GM21825 (cell line): ENCODE measurements around the gene C2.
"Not testable (repeated sequence)": the region's sequence is repeated elsewhere in the genome, so short reads cannot be mapped to it uniquely, and the experiment has no call there.

Source experiments
- ATAC-seq: cut with Tn5 transposase; IDR thresholded peaks from one replicate; pipeline ENCODE4 v1.9.1; 2021; ENCODE audit warnings: mild to moderate bottlenecking, moderate library complexity; ENCODE audit not compliant: unreplicated experiment

C2 gene

DNA sequence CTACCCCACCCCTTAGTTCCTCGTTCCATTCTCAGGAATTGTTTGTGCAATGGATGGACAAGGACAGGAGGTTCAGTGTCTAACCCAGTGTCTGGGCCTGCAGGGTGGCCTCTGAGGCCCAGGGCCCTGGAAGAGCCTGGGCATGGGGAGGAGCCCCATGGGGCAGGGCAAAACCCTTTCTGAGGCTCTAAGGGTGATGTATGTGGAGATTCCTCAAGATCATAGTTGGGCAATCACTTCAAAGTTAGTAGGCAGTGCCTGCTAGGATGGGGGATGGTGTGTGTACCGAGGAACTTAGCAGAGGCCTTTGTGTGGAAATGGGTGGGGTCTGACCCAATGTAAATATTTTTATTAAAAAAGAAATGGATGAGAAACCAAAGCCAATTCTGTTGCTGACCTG is 6.7 kb upstream of the C2 start:
- ATAC-seq = no peak

DNA sequence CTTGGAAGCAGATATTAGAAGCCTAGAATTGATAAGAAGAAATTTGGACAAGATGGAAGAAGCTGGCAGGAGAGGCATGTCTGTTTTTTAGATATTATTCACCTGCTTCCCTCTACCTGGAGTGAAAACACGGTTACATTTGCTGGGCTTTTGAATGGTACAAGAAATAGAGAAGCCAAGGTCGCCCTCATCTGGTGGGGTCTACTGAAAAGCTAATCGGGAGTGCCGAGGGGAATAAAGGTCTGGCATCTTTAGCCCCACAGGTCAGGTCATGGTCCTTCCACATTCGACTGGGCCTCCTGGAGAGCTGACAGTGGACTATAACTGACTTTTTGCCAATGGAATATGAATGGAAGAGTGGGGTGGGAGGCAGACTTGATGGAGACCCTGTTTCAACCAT is 4.6 kb upstream of the C2 start:
- no peak for ATAC-seq

DNA sequence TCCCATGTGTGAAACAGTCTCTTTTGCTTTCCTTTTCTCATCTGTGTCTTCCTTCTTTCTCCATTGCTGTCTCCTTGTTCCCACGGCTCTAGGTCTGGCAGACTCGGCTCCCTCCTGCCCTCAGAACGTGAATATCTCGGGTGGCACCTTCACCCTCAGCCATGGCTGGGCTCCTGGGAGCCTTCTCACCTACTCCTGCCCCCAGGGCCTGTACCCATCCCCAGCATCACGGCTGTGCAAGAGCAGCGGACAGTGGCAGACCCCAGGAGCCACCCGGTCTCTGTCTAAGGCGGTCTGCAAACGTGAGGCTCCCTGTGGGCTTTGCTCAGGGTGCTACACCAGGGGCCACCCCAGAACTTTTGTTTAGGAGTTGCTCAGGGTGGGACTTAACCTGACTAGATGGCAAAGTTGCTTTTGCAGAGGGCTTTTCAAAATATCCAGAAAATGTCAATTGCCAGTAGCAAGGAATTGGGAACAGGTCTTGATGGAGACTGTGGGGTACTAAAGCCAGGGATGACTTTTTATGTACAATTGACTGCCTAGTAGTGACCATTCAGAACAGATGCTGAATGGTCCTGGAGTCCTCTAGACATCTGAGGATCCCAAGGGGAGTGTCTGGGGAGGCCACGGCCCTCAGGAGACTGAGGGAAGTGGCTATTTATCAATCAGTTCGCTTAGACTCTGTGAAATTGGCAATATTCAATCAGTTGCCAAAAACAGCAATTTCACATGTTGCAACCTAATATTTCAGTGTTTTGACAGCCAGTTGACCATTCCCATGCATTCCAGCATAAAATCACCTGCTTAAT is 550 bp downstream of the C2 start:
- no peak for ATAC-seq

DNA sequence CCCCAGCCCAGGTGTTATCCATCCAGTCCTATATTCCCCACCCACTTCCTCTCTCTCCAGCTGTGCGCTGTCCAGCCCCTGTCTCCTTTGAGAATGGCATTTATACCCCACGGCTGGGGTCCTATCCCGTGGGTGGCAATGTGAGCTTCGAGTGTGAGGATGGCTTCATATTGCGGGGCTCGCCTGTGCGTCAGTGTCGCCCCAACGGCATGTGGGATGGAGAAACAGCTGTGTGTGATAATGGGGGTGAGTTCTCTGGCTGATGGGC is 1.1 kb downstream of the C2 start:
- ATAC-seq = no peak

DNA sequence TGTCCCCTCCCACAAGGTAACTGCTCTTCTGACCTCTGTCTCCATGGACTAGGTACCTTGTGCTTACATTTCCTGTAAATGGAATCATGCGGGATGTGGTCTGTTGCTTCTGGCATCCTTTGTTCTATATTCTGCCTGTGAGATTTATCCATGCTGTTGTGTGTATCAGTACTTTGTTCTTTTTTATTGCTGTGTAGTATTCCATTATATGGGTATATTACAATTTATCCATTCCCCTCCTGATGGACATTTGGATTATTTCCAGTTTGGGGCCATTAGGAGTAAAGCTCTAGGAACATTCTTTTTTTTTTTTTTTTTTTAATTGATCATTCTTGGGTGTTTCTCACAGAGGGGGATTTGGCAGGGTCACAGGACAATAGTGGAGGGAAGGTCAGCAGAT is 3.4 kb downstream of the C2 start:
- ATAC-seq = no peak

DNA sequence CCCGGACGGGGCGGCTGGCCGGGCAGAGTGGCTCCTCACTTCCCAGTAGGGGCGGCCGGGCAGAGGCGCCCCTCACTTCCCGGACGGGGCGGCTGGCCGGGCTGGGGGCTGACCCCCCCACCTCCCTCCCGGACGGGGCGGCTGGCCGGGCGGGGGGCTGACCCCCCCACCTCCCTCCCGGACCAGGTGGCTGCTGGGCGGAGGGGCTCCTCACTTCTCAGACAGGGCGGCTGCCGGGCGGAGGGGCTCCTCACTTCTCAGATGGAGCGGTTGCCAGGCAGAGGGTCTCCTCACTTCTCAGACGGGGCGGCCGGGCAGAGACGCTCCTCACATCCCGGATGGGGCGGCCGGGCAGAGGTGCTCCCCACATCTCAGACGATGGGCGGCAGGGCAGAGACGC is 4.6 kb downstream of the C2 start:
- not testable (repeated sequence) for ATAC-seq

DNA sequence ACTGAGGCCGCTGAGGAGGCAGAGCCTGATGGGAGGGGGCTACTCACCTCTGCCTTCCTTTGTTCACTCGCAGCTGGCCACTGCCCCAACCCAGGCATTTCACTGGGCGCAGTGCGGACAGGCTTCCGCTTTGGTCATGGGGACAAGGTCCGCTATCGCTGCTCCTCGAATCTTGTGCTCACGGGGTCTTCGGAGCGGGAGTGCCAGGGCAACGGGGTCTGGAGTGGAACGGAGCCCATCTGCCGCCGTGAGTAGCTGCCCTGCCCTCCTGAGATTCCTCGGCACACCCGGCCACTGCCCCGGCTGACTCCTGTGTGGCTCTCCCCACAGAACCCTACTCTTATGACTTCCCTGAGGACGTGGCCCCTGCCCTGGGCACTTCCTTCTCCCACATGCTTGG is 6.0 kb downstream of the C2 start:
- ATAC-seq = no peak

DNA sequence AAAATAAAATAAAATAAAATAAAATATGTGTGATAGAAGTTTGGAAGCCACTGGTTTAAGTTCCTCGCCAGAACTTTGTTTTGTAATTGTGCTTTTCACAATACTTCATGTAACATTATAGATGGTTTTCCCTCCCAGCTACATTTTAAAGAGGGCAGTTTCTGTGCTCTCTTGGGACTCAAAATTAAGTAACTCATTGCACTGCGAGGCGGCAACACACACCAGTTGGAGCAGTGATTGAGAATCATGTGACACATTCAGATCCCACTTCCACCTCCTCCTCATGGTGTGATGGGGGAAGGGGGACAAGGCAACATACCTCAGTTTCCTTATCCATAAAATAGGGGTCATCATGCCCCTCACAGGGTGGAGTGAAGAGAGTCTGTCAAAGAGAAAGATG is 7.5 kb downstream of the C2 start:
- ATAC-seq = no peak

DNA sequence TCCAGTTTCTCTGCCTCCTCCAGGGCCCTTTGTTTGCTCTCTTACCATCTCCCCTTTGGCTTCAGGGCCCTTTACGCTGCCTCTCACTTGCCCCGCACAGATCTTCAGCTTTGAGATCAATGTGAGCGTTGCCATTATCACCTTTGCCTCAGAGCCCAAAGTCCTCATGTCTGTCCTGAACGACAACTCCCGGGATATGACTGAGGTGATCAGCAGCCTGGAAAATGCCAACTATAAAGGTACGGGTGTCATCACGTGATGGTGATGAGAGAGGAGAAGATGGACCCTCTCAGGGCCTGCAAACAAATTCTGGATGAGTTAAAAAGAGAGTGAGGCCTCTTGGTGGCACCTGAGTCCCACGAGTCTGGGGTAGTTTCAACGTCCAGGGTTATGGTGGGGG is 8.3 kb downstream of the C2 start:
- ATAC-seq = no peak

DNA sequence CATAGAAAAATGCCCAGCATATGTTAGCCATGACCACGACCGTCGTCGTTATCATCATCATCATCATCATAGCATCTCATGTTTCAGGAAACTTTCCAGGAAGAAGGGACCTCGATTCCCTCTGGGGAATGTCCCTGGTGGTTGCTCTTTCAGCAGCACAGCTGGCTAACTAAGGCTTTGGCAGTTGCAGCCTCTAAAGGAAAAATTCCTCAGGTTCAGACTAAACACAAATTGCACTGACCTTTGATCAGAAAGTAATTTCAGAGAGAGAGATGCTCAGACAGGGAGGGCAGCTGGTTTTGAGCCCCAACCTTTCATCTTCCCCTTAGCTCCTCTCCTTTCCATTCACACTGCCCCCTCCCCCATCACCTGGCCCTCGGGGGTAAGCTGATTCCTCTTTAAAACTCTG is 12.7 kb downstream of the C2 start:
- ATAC-seq = no peak

DNA sequence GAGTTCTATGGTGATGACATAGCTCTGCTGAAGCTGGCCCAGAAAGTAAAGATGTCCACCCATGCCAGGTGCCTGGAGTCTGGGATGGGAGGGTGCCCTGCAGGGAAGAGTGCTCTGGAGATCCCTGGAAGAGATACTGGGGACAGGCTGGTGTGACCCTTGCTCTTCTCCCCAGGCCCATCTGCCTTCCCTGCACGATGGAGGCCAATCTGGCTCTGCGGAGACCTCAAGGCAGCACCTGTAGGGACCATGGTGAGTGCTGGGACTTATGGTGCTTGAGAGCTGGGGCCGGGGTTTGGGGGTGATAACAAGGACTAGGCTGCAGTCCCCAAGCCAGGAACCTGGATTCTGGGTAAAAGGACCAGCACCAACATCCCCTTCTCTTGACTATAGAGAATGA is 16.2 kb downstream of the C2 start:
- ATAC-seq = no peak

DNA sequence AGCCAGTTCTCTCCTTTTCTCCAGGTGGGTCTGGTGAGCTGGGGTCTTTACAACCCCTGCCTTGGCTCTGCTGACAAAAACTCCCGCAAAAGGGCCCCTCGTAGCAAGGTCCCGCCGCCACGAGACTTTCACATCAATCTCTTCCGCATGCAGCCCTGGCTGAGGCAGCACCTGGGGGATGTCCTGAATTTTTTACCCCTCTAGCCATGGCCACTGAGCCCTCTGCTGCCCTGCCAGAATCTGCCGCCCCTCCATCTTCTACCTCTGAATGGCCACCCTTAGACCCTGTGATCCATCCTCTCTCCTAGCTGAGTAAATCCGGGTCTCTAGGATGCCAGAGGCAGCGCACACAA is 17.6 kb downstream of the C2 start:
- no peak for ATAC-seq

DNA sequence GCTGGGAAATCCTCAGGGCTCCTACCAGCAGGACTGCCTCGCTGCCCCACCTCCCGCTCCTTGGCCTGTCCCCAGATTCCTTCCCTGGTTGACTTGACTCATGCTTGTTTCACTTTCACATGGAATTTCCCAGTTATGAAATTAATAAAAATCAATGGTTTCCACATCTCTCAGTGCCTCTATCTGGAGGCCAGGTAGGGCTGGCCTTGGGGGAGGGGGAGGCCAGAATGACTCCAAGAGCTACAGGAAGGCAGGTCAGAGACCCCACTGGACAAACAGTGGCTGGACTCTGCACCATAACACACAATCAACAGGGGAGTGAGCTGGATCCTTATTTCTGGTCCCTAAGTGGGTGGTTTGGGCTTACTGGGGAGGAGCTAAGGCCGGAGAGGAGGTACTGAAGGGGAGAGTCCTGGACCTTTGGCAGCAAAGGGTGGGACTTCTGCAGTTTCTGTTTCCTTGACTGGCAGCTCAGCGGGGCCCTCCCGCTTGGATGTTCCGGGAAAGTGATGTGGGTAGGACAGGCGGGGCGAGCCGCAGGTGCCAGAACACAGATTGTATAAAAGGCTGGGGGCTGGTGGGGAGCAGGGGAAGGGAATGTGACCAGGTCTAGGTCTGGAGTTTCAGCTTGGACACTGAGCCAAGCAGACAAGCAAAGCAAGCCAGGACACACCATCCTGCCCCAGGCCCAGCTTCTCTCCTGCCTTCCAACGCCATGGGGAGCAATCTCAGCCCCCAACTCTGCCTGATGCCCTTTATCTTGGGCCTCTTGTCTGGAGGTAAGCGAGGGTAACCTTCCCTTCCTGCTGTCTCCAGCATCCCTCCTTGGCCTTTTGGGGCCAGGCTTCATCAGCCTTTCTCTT is 18.2 kb downstream of the C2 start, which contains the start of gene CFB:
Gene CFB (plus strand): TSS at position 589 of the 863 bp plus-strand sequence. CDS start 127 bp downstream, at position 716.
- no peak for ATAC-seq

DNA sequence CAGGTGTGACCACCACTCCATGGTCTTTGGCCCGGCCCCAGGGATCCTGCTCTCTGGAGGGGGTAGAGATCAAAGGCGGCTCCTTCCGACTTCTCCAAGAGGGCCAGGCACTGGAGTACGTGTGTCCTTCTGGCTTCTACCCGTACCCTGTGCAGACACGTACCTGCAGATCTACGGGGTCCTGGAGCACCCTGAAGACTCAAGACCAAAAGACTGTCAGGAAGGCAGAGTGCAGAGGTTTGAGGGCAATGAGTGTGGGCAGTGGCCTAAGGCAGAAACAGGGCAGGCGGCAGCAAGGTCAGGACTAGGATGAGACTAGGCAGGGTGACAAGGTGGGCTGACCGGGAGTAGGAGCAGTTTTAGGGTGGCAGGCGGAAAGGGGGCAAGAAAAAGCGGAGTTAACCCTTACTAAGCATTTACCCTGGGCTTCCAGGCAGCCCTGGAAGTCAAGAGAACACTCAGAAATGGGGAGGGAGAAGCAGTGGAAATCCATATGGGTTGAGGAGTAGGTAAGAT is 18.9 kb downstream of the C2 start:
- ATAC-seq = no peak

DNA sequence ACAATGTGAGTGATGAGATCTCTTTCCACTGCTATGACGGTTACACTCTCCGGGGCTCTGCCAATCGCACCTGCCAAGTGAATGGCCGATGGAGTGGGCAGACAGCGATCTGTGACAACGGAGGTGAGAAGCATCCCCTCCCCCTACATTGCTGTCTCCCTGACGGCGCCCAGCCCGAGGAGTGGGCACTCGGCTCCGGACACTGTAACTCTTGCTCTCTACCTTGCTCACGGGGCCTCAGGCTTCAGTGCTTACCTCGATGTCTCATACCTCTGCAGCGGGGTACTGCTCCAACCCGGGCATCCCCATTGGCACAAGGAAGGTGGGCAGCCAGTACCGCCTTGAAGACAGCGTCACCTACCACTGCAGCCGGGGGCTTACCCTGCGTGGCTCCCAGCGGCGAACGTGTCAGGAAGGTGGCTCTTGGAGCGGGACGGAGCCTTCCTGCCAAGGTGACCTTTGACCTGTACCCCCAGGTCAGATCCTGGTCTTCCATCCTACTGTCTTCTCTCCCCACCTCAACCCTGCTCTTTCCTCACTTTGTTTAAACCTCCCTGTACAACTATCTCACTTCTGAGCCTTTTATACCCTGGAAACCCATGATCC is 19.7 kb downstream of the C2 start:
- ATAC-seq = no peak

DNA sequence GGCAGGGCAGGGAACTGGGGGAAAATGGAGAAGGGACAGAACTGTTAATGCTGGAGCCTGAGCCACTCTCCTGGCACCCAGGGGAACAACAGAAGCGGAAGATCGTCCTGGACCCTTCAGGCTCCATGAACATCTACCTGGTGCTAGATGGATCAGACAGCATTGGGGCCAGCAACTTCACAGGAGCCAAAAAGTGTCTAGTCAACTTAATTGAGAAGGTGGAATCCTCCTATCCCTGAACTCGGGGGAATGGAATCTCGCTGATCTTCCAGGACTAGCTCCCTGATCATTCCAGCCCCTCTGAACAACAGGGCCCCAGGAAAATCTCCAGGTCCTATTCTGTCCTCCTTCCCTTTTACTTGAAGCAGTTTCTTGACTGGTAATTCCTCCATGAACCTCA is 20.3 kb downstream of the C2 start:
- no peak for ATAC-seq

DNA sequence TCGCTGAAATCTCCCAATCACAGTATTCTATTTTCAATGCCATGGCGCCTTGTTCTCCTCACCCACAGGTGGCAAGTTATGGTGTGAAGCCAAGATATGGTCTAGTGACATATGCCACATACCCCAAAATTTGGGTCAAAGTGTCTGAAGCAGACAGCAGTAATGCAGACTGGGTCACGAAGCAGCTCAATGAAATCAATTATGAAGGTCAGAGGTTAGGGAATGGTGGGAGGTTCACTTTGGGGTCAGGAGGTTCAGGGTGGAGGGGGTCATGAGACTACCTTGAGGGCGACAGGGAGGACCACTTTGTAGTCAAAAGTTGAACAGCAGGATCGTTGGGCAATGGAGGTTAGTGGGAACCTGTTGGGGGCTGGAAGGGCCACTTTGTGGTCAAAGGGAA is 20.8 kb downstream of the C2 start:
- no peak for ATAC-seq

DNA sequence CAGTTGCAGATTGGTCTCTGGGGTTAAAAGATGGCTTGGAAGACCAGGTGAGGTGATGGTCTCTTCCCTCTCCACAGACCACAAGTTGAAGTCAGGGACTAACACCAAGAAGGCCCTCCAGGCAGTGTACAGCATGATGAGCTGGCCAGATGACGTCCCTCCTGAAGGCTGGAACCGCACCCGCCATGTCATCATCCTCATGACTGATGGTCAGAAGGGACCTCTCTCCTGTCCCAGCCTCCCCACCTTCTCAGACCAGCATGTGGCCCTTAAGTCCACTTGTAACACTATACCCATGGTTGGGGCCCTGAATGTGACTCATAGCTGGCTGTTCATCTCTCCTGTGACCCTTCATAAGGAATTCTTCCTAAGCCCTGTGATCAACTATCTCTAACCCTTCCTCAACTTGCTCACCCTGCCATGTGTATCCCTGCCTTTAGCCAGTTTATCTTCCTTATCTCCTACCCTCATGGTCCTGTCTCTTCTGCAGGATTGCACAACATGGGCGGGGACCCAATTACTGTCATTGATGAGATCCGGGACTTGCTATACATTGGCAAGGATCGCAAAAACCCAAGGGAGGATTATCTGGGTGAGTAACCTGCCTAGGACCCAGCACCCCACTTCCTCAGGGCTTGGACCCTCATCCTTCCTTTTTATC is 21.4 kb downstream of the C2 start:
- ATAC-seq = no peak

DNA sequence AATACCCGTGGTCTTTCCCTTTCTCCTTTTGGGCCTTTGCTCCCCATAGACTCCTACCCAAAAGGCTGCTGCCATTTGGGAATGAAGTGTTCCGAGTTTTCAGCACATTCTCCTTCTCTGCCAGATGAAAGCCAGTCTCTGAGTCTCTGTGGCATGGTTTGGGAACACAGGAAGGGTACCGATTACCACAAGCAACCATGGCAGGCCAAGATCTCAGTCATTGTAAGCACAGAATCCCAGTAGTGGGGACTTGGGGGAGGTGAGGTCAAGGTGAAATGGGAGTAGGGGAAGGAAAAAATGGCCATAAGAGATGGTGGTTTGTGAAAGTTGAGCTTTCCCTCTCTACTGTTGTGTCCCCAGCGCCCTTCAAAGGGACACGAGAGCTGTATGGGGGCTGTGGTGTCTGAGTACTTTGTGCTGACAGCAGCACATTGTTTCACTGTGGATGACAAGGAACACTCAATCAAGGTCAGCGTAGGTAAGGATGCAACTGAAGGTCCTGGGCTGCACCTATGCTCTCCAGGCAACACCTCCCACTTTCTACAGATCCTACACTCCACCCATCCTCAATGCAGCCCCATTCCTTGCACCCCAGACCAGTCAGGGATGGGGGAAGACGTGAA is 22.5 kb downstream of the C2 start:
- ATAC-seq = no peak

DNA sequence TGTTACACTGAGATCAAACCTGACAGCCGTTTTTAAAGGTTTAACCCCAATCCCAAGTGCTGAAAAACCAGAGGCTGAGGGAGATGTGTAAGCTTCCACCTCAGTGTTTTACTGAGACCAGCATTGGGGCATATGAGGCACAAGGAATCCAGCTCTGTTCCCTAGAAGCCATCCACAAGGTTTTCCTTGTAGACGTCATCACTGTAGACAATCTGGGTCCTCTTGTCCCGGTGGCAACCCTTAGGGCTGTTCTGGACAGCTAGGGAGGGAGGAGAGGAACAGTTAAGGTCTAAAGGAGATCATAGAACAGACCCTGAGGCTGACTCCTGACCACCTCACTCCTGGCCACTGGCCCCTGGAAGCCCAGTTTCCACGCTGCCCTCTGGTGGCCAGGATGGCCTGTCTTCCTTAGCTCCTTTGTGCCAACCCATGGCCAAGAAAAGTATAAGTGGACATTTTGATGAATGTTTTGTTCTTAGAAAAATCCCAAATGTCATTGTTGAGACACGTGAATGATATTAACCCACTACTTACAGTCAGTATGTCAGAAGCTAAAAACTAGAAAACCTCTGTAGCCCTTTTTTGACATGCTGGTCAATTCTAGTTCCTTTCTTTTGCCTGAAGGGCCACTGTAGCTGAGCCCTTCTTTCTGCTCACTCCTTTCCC is 24.8 kb downstream of the C2 start:
- ATAC-seq = no peak
